ENCODE data around the gene WDR55. TPM values are rescaled to one million over a fixed set of nuclear protein-coding genes. Genes with fewer than 3 reads are reported as not detected.

Gene WDR55
- total and polyA plus RNA-seq, 2 of the 4 experiments (the other 2 are of a cell fraction): 19.0 to 20.4 TPM

DNA sequence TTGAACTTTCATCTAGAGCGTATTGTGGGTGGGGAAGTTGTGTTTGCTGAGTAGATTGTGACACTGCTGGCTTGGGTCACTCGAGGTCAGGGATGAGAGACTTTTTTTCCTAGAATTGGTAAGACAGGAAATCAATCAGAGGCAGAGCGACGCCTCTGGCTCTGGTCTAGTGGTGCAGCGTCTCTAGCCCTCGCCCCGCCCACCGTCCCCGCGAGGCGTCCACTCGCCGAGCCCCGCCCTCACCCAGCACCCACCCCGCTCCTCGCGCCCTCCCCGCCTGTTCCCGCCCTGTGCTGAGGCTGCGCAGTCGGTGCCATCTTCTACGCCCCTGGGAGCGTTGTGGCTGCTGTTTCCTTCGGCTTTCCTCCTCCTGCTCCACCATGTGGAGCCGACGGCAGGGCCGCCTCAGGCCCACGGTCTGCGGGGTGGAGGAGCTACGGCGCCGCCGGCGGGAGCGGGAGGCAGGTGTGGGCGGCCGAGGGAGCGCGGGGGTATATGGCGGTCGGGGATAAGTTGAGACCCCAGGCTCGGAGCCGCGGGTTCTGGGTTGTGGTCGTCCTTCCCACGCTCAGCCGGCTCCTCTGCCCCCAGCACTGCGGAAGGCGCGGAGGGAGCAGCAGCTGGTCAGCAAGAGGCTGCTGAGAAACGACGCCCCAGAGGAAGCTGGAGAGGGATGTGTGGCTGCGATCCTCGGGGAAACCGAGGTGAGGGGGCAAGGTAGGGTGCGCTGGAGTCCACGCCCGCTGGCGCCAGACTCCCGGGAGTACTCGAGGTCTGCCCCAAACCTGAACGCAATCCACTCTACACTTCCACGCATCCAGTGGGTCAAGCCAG, 25.3 kb upstream of the WDR55 start, which contains the start of gene TMCO6:
TSS of gene TMCO6 (plus strand) at position 304 of the 834 bp plus-strand sequence. CDS start at position 381, 77 bp downstream.
- BruUV-seq (replicated peaks): no TSS peak
- H3K9me3 ChIP-seq (ENCODE audit: control insufficient read depth, insufficient read depth, low read length): no peaks in the 10 kb centered on the region
- POLR2A ChIA-PET (ENCODE audit: unreplicated experiment): no interaction called here
- peak within 1 kb of the TSS; percentile 21 for H3K56ac ChIP-seq (ENCODE audit: extremely low read depth, insufficient read depth, low read length)
- H2BK20ac ChIP-seq (ENCODE audit: low read depth, low read length): no peak within 1 kb of the TSS; the same call in none of the 2 replicates
- peak within 1 kb of the TSS; percentile 69 for H3K9ac ChIP-seq (ENCODE audit: low read depth, low read length)
- peak within 1 kb of the TSS; percentile 72 for H3K4ac ChIP-seq (ENCODE audit: low read depth, low read length)
- peak within 1 kb of the TSS; percentile 71 for H4K91ac ChIP-seq (ENCODE audit: insufficient read depth, low read depth, low read length)
- in situ Hi-C loops (cut with MboI; ENCODE audit: low sequenced_read_pairs): no loop called here
- no peaks in the 10 kb centered on the region for H4K20me1 ChIP-seq (ENCODE audit: insufficient read depth, low read length)
- H2AK9ac ChIP-seq (replicated peaks; ENCODE audit: low read depth, low read length, poor library complexity): peak within 1 kb of the TSS; percentile 97
- CTCF ChIA-PET: interaction anchor here (0.6 to 1.2 kb wide), 5 partner anchors 9 to 253 kb away, joined by 3 to 5 read pairs (median 4); partner anchors contain the start of genes EIF4EBP3 and IK
- peak within 1 kb of the TSS; percentile 43 for H3K23ac ChIP-seq (ENCODE audit: low read depth, low read length)
- H3K79me1 ChIP-seq (ENCODE audit: low read depth in 1 of 2, low read length in 2 of 2): peaks cover 6 to 28% of the 10 kb centered on the region in 2 experiments
- H3K4me2 ChIP-seq (ENCODE audit: low read depth, low read length): peak within 1 kb of the TSS; percentile 95
- peak within 1 kb of the TSS; percentile 75 for H3K14ac ChIP-seq (replicated peaks; ENCODE audit: low read depth, low read length)
- peak within 1 kb of the TSS; percentile 82 for H4K5ac ChIP-seq (ENCODE audit: low read depth, low read length)
- peak within 1 kb of the TSS; percentile 38 for H2BK120ac ChIP-seq (ENCODE audit: low read depth, low read length)
- intact Hi-C loops (cut with micrococcal nuclease): loop anchor here (1.0 to 10.0 kb wide), 3 partner anchors 82 to 395 kb away; partner anchors contain the start of genes EIF4EBP3 and SRA1
- dilution Hi-C loops (cut with HindIII; ENCODE audit: low sequenced_read_pairs, unreplicated experiment): no loop called here
- peaks cover 3% of the 10 kb centered on the region for H3K4me1 ChIP-seq (ENCODE audit: control insufficient read depth, insufficient read depth, low read length)
- ATAC-seq (ENCODE audit: low read depth) (peak; percentile 99), DNase-seq (peak; percentile 89)
- no peaks in the 10 kb centered on the region for H3K27me3 ChIP-seq (ENCODE audit: control insufficient read depth, insufficient read depth, low read length)
- peaks cover 7% of the 10 kb centered on the region for H3K9me1 ChIP-seq (ENCODE audit: insufficient read depth, low read length)
- WGBS, 2 experiments (ENCODE audit: extremely low coverage in 2 of 2, insufficient read length in 1 of 2): 1% methylated on average over 17 of the region's 63 CpGs; no CpG with 5 or more reads in 1 of the 2 experiments
- peak within 1 kb of the TSS; percentile 70 for H3K4me3 ChIP-seq (ENCODE audit: insufficient read depth, low read depth, low read length)
- peak within 1 kb of the TSS; percentile 21; the same call in 1 of the 3 replicates for H2BK15ac ChIP-seq (ENCODE audit: low read depth, low read length)
- peak within 1 kb of the TSS; percentile 73 to 84 for H4K8ac ChIP-seq (ENCODE audit: low read depth in 2 of 2, low read length in 2 of 2)
- H2BK5ac ChIP-seq (ENCODE audit: low read depth, low read length, poor library complexity, severe bottlenecking): peak within 1 kb of the TSS; percentile 61
- peak within 1 kb of the TSS; percentile 14; the same call in 1 of the 2 replicates for H2AK5ac ChIP-seq (ENCODE audit: low read depth, low read length)
- H2AFZ ChIP-seq (replicated peaks; ENCODE audit: low read length, poor library complexity): peak within 1 kb of the TSS; percentile 91
- H3K27ac ChIP-seq (ENCODE audit: insufficient read depth, low read length): peak within 1 kb of the TSS; percentile 74
- H3K36me3 ChIP-seq (ENCODE audit: control insufficient read depth, insufficient read depth, low read length): peaks cover 19% of the 10 kb centered on the region
- peak within 1 kb of the TSS; percentile 71 for H3K18ac ChIP-seq (ENCODE audit: low read depth, low read length)
- TF ChIP-seq CHD1 (IDR thresholded peaks at IDR 0.05; ENCODE audit: low read depth, low read length) (no peak), MAZ (IDR thresholded peaks at IDR 0.05; ENCODE audit: borderline replicate concordance, low read depth, low read length) (peak; percentile 97), SMC3 (IDR thresholded peaks at IDR 0.05; ENCODE audit: low read depth, low read length) (peak; percentile 1; the same call in 1 of the 2 replicates), FOS (IDR thresholded peaks at IDR 0.05; ENCODE audit: low read depth, low read length) (no peak), BHLHE40 (IDR thresholded peaks at IDR 0.05; ENCODE audit: low read depth, low read length) (no peak), MXI1 (IDR thresholded peaks at IDR 0.05; ENCODE audit: borderline replicate concordance, low read depth, low read length) (peak; percentile 97), MAFK (IDR thresholded peaks at IDR 0.05; ENCODE audit: low read depth, low read length) (no peak), RAD21 (IDR thresholded peaks at IDR 0.05; ENCODE audit: low read length) (peak; percentile 44), POLR2A (IDR thresholded peaks at IDR 0.05; ENCODE audit: low read depth, low read length) (no peak), NFE2L2 (IDR thresholded peaks at IDR 0.05; ENCODE audit: low read depth, low read length) (no peak)
- TF ChIP-seq, protein P1, sequence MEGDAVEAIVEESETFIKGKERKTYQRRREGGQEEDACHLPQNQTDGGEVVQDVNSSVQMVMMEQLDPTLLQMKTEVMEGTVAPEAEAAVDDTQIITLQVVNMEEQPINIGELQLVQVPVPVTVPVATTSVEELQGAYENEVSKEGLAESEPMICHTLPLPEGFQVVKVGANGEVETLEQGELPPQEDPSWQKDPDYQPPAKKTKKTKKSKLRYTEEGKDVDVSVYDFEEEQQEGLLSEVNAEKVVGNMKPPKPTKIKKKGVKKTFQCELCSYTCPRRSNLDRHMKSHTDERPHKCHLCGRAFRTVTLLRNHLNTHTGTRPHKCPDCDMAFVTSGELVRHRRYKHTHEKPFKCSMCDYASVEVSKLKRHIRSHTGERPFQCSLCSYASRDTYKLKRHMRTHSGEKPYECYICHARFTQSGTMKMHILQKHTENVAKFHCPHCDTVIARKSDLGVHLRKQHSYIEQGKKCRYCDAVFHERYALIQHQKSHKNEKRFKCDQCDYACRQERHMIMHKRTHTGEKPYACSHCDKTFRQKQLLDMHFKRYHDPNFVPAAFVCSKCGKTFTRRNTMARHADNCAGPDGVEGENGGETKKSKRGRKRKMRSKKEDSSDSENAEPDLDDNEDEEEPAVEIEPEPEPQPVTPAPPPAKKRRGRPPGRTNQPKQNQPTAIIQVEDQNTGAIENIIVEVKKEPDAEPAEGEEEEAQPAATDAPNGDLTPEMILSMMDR (conservative IDR thresholded peaks at IDR 0.05; ENCODE audit: low read depth, low read length): peak; percentile 58
- TF ChIP-seq, protein P2, sequence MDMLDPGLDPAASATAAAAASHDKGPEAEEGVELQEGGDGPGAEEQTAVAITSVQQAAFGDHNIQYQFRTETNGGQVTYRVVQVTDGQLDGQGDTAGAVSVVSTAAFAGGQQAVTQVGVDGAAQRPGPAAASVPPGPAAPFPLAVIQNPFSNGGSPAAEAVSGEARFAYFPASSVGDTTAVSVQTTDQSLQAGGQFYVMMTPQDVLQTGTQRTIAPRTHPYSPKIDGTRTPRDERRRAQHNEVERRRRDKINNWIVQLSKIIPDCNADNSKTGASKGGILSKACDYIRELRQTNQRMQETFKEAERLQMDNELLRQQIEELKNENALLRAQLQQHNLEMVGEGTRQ (IDR thresholded peaks at IDR 0.05; ENCODE audit: low read depth, low read length): peak; percentile 38; the same call in 1 of the 2 replicates
- TF ChIP-seq, protein P3, sequence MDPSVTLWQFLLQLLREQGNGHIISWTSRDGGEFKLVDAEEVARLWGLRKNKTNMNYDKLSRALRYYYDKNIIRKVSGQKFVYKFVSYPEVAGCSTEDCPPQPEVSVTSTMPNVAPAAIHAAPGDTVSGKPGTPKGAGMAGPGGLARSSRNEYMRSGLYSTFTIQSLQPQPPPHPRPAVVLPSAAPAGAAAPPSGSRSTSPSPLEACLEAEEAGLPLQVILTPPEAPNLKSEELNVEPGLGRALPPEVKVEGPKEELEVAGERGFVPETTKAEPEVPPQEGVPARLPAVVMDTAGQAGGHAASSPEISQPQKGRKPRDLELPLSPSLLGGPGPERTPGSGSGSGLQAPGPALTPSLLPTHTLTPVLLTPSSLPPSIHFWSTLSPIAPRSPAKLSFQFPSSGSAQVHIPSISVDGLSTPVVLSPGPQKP (IDR thresholded peaks at IDR 0.05; ENCODE audit: borderline replicate concordance, low read depth, low read length): no peak
